ENCODE data around the gene ATXN7L1. TPM values are rescaled to one million over a fixed set of nuclear protein-coding genes. Genes with fewer than 3 reads are reported as not detected.

Gene ATXN7L1
- total RNA-seq, 1 experiment from 2014 or later = 38.5 TPM

- H3K4me1 Mint-ChIP-seq = peaks cover 40% of the 10 kb centered on the region
- ATAC-seq = no peak
- H3K27ac Mint-ChIP-seq = peak overlapping the region; percentile 15; the same call in 1 of the 2 replicates
- TF ChIP-seq NFE2L1 (CRISPR knock-in tag; IDR thresholded peaks at IDR 0.05) (no peak), NR1H2 (CRISPR knock-in tag; IDR thresholded peaks at IDR 0.05) (no peak), KAT7 (CRISPR knock-in tag; IDR thresholded peaks at IDR 0.05; ENCODE audit: borderline replicate concordance) (no peak), ZNF512 (CRISPR knock-in tag; IDR thresholded peaks at IDR 0.05; ENCODE audit: borderline replicate concordance) (no peak), RORB (CRISPR knock-in tag; IDR thresholded peaks at IDR 0.05) (no peak), ATF3 (CRISPR knock-in tag; conservative IDR thresholded peaks at IDR 0.05) (no peak), ZNF317 (CRISPR knock-in tag; IDR thresholded peaks at IDR 0.05; ENCODE audit: borderline replicate concordance, low read depth) (no peak), USF2 (CRISPR knock-in tag; IDR thresholded peaks at IDR 0.05) (no peak), NR3C1 (CRISPR knock-in tag; conservative IDR thresholded peaks at IDR 0.05; ENCODE audit: low read depth) (no peak), SP1 (CRISPR knock-in tag; conservative IDR thresholded peaks at IDR 0.05) (no peak)
- TF ChIP-seq, protein P1, sequence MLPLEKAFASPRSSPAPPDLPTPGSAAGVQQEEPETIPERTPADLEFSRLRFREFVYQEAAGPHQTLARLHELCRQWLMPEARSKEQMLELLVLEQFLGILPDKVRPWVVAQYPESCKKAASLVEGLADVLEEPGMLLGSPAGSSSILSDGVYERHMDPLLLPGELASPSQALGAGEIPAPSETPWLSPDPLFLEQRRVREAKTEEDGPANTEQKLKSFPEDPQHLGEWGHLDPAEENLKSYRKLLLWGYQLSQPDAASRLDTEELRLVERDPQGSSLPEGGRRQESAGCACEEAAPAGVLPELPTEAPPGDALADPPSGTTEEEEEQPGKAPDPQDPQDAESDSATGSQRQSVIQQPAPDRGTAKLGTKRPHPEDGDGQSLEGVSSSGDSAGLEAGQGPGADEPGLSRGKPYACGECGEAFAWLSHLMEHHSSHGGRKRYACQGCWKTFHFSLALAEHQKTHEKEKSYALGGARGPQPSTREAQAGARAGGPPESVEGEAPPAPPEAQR (CRISPR knock-in tag; IDR thresholded peaks at IDR 0.05) = no peak
- no peak for DNase-seq (ENCODE audit: low spot score)
- H3K9me3 Mint-ChIP-seq = no peaks in the 10 kb centered on the region
- ChIA-PET CTCF (interaction anchor here (0.9 to 1.6 kb wide), 7 partner anchors 9 to 236 kb away, joined by 3 to 6 read pairs (median 3); no protein-coding TSS in a partner anchor), POLR2A (interaction anchor here (0.5 to 1.6 kb wide), 2 partner anchors 13 to 188 kb away, joined by 6 read pairs; no protein-coding TSS in a partner anchor)
- no peak overlapping the region for H3K4me3 Mint-ChIP-seq
- no peaks in the 10 kb centered on the region for H3K27me3 Mint-ChIP-seq (ENCODE audit: low read depth)
- peaks cover 12% of the 10 kb centered on the region for H3K36me3 Mint-ChIP-seq
Measured at GRCh38 chr7:105892387-105892786, 16.0 kb upstream of the ATXN7L1 start.

DNA sequence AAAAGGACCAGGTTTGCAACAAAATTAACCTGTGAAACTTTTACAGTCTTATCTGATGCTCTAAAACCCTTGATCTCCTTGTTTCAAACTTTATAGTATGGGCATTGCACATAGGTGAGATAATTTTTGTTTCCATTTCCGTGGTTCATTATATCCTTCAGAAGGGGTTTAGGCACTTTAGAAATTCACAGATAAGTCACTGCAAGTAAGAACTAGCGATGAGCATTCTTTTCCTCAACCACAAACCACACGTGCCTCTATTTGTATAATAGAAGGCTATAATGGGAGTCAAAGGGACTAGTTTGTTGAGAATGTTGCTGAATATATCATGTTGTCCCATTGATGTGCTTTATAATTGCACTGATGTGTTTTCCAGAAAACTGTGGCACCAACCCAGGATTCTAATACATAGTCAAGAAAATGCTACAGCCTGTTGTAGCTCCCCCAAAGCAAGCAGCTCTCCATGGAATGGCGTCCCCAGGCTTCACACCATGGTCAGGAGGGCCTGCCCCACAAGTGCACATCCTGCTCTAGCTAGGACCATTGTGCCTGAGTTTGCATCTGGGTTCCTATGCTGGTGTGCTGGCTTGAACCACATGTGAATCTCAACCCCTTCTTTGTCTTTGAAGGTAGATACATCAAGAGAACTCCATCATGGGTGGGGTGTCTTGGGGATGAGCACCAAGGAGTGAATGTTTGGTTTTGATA lies 14.0 kb upstream of the ATXN7L1 start:
- DNase-seq (ENCODE audit: low spot score) = no peak
- CTCF ChIA-PET = interaction anchor here (1.0 kb wide), 1 partner anchor 13 kb away, joined by 4 read pairs; no protein-coding TSS in a partner anchor
- H3K27ac Mint-ChIP-seq = no peak overlapping the region
- POLR2A ChIA-PET = interaction anchor here (0.7 kb wide), 1 partner anchor 13 kb away, joined by 3 read pairs; no protein-coding TSS in a partner anchor
- ATAC-seq = no peak; the same call in 1 of the 2 replicates
- H3K27me3 Mint-ChIP-seq (ENCODE audit: low read depth) = no peaks in the 10 kb centered on the region
- H3K4me3 Mint-ChIP-seq = no peak overlapping the region
- peaks cover 39% of the 10 kb centered on the region for H3K4me1 Mint-ChIP-seq
- peaks cover 10% of the 10 kb centered on the region for H3K36me3 Mint-ChIP-seq
- H3K9me3 Mint-ChIP-seq = no peaks in the 10 kb centered on the region
- no peak for TF ChIP-seq HMGA2 (CRISPR knock-in tag; IDR thresholded peaks at IDR 0.05)
- TF ChIP-seq USF2 (CRISPR knock-in tag; IDR thresholded peaks at IDR 0.05) = no peak
- TF ChIP-seq PRDM15 (CRISPR knock-in tag; IDR thresholded peaks at IDR 0.05) = no peak
- no peak for TF ChIP-seq E2F5 (CRISPR knock-in tag; IDR thresholded peaks at IDR 0.05)
- TF ChIP-seq ERG (CRISPR knock-in tag; IDR thresholded peaks at IDR 0.05) = no peak
- no peak for TF ChIP-seq NR2C2 (CRISPR knock-in tag; IDR thresholded peaks at IDR 0.05)
- TF ChIP-seq, protein P2, sequence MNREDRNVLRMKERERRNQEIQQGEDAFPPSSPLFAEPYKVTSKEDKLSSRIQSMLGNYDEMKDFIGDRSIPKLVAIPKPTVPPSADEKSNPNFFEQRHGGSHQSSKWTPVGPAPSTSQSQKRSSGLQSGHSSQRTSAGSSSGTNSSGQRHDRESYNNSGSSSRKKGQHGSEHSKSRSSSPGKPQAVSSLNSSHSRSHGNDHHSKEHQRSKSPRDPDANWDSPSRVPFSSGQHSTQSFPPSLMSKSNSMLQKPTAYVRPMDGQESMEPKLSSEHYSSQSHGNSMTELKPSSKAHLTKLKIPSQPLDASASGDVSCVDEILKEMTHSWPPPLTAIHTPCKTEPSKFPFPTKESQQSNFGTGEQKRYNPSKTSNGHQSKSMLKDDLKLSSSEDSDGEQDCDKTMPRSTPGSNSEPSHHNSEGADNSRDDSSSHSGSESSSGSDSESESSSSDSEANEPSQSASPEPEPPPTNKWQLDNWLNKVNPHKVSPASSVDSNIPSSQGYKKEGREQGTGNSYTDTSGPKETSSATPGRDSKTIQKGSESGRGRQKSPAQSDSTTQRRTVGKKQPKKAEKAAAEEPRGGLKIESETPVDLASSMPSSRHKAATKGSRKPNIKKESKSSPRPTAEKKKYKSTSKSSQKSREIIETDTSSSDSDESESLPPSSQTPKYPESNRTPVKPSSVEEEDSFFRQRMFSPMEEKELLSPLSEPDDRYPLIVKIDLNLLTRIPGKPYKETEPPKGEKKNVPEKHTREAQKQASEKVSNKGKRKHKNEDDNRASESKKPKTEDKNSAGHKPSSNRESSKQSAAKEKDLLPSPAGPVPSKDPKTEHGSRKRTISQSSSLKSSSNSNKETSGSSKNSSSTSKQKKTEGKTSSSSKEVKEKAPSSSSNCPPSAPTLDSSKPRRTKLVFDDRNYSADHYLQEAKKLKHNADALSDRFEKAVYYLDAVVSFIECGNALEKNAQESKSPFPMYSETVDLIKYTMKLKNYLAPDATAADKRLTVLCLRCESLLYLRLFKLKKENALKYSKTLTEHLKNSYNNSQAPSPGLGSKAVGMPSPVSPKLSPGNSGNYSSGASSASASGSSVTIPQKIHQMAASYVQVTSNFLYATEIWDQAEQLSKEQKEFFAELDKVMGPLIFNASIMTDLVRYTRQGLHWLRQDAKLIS (CRISPR knock-in tag; IDR thresholded peaks at IDR 0.05; ENCODE audit: borderline replicate concordance) = no peak
